ENCODE results near the gene CDH4.
A peak's percentile ranks its signal among the peaks of the same experiment; 100 is the strongest.

CDH4 gene

GRCh38 chr20:61251529-61252393 is at the start of gene CDH4:
Gene CDH4, plus strand, starts transcription at chr20:61252261.
- DNase-seq (ENCODE audit: low read depth): no peak
- H3K4me3 ChIP-seq (ENCODE audit: low read length): peak within 1 kb of the TSS; percentile 45

GRCh38 chr20:61203320-61203719 is 48.7 kb upstream of the CDH4 start:
- H3K4me3 ChIP-seq (ENCODE audit: low read length): no peak overlapping the region
- no peak for DNase-seq (ENCODE audit: low read depth)
- no peak for TF ChIP-seq CTCF (conservative IDR thresholded peaks at IDR 0.05; ENCODE audit: low read depth, low read length)

More at GRCh38 chr20:61251529-61252393, at the start of gene CDH4:
- TF ChIP-seq CTCF (conservative IDR thresholded peaks at IDR 0.05; ENCODE audit: low read depth, low read length): no peak

GRCh38 chr20:61204206-61204605 is 47.9 kb upstream of the CDH4 start:
- TF ChIP-seq CTCF (conservative IDR thresholded peaks at IDR 0.05; ENCODE audit: low read depth, low read length): no peak
- DNase-seq (ENCODE audit: low read depth): no peak
- no peak overlapping the region for H3K4me3 ChIP-seq (ENCODE audit: low read length)

- no peak for DNase-seq (ENCODE audit: low read depth)
- TF ChIP-seq CTCF (conservative IDR thresholded peaks at IDR 0.05; ENCODE audit: low read depth, low read length): no peak
- H3K4me3 ChIP-seq (ENCODE audit: low read length): no peak overlapping the region
Observed at GRCh38 chr20:61205769-61206168, 46.3 kb upstream of the CDH4 start.

GRCh38 chr20:61210862-61211261 is 41.2 kb upstream of the CDH4 start:
- TF ChIP-seq CTCF (conservative IDR thresholded peaks at IDR 0.05; ENCODE audit: low read depth, low read length): no peak
- no peak overlapping the region for H3K4me3 ChIP-seq (ENCODE audit: low read length)
- DNase-seq (ENCODE audit: low read depth): no peak

GRCh38 chr20:61217848-61218247 is 34.2 kb upstream of the CDH4 start:
- DNase-seq (ENCODE audit: low read depth): no peak
- no peak overlapping the region for H3K4me3 ChIP-seq (ENCODE audit: low read length)
- no peak for TF ChIP-seq CTCF (conservative IDR thresholded peaks at IDR 0.05; ENCODE audit: low read depth, low read length)

- H3K4me3 ChIP-seq (ENCODE audit: low read length): no peak overlapping the region
- no peak for DNase-seq (ENCODE audit: low read depth)
- no peak for TF ChIP-seq CTCF (conservative IDR thresholded peaks at IDR 0.05; ENCODE audit: low read depth, low read length)
Observed at GRCh38 chr20:61219021-61219431, 33.0 kb upstream of the CDH4 start.
